Measurements from ENCODE around the gene CCND3.
A peak's percentile ranks its signal among the peaks of the same experiment; 100 is the strongest.

DNA sequence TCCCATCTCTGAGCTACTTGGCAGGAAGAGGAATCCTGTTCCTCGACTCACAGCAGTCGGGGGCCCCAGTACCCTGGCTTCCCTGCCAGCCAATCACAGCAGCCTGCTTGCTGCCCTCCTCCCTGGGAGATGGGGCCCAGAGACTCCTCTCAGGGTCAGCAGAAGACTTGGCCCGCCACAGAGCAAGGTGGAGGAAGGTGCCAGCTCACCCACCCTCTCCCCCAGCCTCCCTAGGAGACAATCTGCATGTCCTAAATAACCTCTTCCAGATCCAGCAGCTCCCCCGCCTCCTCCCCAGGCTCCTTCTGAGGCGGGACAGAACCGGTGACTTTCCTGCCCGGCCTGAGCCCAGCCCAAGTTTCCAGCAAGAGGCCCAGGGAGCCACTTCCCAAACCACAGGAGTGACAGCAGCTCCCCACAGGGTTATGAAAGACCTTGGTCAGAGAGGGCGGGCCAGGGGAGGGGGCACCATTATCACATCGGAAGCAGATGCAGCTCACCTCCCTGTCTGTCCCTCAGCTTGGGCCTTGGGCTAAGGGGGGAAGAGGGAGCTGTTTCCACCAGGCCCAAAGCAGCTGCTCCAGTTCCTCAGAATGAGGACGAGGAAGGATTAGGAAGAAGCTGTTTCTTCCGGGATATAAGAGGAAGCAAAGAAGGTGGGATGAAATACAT lies 2.3 kb downstream of the CCND3 start:
- no peak for TF ChIP-seq CTCF (IDR thresholded peaks at IDR 0.05; ENCODE audit: insufficient read depth, low read length)
- TF ChIP-seq SPI1 (IDR thresholded peaks at IDR 0.05; ENCODE audit: borderline replicate concordance, low read depth): peak; percentile 71; the same call in 1 of the 2 replicates
- peak; percentile 99 for TF ChIP-seq POLR2AphosphoS5 (IDR thresholded peaks at IDR 0.05; ENCODE audit: low read depth)
- TF ChIP-seq, protein P1, sequence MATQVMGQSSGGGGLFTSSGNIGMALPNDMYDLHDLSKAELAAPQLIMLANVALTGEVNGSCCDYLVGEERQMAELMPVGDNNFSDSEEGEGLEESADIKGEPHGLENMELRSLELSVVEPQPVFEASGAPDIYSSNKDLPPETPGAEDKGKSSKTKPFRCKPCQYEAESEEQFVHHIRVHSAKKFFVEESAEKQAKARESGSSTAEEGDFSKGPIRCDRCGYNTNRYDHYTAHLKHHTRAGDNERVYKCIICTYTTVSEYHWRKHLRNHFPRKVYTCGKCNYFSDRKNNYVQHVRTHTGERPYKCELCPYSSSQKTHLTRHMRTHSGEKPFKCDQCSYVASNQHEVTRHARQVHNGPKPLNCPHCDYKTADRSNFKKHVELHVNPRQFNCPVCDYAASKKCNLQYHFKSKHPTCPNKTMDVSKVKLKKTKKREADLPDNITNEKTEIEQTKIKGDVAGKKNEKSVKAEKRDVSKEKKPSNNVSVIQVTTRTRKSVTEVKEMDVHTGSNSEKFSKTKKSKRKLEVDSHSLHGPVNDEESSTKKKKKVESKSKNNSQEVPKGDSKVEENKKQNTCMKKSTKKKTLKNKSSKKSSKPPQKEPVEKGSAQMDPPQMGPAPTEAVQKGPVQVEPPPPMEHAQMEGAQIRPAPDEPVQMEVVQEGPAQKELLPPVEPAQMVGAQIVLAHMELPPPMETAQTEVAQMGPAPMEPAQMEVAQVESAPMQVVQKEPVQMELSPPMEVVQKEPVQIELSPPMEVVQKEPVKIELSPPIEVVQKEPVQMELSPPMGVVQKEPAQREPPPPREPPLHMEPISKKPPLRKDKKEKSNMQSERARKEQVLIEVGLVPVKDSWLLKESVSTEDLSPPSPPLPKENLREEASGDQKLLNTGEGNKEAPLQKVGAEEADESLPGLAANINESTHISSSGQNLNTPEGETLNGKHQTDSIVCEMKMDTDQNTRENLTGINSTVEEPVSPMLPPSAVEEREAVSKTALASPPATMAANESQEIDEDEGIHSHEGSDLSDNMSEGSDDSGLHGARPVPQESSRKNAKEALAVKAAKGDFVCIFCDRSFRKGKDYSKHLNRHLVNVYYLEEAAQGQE (IDR thresholded peaks at IDR 0.05; ENCODE audit: insufficient replicate concordance, low read depth): no peak

Data from HL-60 (cell line).